Keratinocyte (primary cell): ENCODE measurements around the gene PPP2R5A.

Experiments used
- CTCF ChIP-seq, 3 experiments: IDR thresholded peaks in 1 of 3; conservative IDR thresholded peaks in 1 of 3; optimal IDR thresholded peaks in 1 of 3; 2 replicates in 2 of 3; 3 replicates in 1 of 3; pipeline versions ENCODE3 to v1.5.1; 2011; ENCODE audit warnings: low read length in 3 of 3, mild to moderate bottlenecking in 3 of 3, moderate library complexity in 2 of 3, control low read depth in 1 of 3, inconsistent platforms in 1 of 3; ENCODE audit not compliant: insufficient read depth in 2 of 3; ENCODE audit errors: extremely low read depth in 1 of 3
- EZH2 ChIP-seq: IDR thresholded peaks from one replicate; pipeline ENCODE4 v1.6.1; 2012; ENCODE audit warnings: inconsistent platforms, mild to moderate bottlenecking, low read length, moderate library complexity

- no peak for TF ChIP-seq CTCF (optimal IDR thresholded peaks at IDR 0.05 in 1 of 3, IDR thresholded peaks at IDR 0.05 in 1 of 3, conservative IDR thresholded peaks at IDR 0.05 in 1 of 3; ENCODE audit: extremely low read depth in 1 of 3, insufficient read depth in 2 of 3, low read length in 3 of 3)
- no peak for TF ChIP-seq EZH2
Measured at GRCh38 chr1:212309967-212310366, 24.8 kb downstream of the PPP2R5A start.
